ENCODE data around the gene FOXL3.
"Not testable (repeated sequence)": the region's sequence is repeated elsewhere in the genome, so short reads cannot be mapped to it uniquely, and the experiment has no call there.

The FOXL3 gene

DNA sequence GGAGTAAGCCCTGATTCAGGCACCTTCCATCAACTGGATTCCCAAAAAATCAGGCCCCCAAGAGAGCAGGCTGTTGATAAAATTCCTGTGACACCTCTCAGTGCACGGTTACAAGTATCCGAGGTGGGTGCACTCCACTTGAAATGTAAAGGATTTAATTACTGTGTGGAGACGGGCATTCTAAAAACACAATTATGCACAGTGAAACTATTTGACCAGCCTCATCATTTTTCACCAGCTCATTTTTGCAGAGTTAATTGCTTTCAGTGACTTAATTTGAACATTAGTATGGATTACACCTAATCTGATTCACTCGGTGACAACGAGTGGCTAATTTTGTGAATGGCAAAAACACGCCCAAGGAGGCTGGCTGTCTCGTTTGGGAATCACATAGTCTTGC lies 2.3 kb downstream of the FOXL3 start:
- DNase-seq, result no peak

DNA sequence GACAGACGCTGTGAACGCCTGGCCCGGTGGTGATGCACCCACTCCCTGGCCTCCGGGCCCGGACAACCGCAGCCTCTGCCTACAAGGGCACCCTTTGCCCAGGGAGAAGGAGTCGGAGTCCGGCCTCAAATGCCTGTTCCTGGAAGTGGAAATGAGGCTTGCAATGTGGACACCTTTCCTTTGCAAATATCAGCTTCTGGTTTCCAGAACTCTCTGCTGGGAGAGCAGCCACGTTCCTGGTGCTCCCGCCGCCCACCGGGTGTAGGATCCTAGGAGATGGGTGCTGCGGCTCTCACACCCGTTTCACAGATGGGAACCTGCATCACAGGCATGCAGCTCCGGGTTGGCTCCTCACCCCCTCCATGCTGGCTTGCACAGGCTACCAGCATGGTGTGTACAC lies 2.9 kb downstream of the FOXL3 start:
- no peak for DNase-seq

DNA sequence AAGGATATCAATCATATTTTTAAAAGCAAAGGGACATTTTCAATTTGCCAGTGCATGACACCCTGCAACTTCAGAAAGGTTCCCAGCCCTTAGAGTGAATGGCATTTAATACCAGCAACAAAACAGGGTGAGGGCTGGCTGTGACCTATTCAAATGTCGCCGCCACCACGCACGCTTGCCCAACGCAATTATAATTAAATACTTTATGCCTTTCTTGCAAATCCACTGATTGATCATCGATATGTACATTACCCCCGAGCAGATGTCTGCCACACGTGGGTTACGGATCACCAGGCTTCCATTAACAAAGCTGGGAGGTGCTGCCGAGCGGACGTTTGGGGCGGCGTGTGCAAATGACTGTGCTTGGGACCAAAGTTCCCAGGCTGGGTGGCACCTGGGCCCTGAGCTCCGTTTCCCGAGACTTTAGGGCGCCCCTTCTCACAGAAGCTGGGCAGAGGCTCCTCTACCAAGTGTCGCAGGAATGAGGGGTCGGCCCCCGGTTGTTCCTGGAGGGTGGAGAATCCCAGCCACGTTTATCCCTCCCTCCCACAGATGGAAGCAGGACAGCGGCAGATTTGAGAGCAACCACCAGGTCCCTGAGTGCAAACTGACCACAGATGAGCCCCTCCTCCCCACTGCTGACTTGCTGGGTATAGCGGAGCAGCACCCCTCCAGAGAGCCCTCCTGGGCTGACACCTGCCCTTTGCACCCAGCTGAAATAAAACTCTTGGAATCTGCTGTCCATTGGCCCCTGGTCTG lies 3.9 kb downstream of the FOXL3 start:
- DNase-seq, result no peak

DNA sequence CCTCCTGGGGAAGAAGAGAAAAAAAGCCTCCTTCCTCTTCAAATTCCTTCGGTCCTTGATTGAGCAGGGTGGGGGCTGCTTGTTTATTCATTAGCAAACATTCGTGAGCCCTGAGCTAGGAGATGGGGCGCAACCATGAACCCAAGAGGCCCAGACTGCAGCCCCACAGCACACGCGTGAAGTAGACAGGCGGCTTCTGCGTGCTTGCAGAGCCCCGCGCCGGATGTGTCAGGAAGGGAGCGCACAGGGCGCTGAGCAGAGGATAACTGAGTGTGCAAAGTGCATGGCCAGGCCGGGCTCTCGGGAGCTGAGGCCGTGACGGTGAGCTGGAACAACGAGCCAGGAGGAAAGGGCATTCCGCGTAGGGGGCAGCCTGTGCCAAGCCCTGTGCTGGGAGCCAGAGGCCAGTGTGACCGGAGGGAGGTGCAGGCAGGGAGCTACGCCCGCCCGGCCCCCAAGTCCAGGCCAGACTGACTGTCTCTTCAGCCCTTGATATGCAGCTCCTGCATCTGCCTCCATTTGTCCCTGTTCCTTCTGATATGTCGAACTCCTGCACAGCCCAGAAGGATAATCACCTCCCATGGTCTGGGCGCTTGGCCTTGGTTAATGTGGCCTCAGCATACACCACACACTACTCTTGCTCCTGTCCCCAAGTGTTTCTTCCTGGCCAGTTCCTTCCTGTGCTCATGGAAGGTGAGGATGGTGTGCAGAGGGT lies 4.6 kb downstream of the FOXL3 start:
- DNase-seq, result no peak

DNA sequence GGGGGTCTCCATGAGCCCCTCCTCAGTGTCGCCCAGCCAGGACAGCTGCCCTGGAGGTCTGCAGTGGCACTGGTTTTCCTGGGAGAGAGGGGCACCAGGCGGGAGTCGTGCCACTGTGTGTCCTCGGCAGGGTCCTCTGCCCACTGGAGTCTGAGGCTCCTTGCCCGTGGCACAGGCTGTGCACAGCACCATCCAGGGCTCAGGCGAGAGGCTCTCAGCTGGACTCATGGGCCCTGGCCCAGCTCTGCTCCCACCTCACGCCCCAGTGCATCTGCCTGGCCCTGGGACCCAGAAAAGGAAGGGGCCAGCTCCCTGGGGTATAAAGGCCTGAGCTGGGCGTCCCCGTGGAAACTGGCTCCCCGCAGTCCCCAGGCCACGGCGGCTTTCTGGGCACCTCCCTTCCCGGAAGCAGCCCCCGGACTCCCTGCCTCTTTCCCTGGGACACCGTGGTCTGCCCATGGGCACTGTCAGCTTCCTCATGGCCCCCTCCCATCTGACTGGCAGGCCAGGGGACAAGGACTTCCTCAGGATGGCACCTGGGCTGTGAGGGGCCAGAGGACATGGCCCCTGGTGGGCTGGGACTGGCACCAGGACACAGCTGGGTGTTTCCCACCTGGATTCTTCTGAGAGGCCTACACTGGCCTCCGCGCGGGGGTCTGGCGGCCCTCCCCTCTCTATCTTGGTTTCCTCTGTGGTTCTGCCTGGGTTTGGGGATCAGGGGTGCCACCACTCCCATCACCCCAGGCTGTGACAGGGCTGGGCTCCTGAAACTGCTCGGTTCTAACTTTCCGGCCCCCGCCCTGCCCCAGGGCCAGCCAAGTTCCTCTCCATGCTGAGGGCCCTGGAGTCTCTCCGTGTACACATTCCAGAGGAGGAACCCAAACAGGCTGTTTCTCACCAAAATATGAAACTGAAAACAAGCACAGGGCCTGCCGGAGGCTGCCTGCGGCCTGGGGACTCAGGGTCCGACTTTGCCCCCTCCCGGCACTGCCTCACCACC lies 5.5 kb downstream of the FOXL3 start:
- DNase-seq, result no peak

DNA sequence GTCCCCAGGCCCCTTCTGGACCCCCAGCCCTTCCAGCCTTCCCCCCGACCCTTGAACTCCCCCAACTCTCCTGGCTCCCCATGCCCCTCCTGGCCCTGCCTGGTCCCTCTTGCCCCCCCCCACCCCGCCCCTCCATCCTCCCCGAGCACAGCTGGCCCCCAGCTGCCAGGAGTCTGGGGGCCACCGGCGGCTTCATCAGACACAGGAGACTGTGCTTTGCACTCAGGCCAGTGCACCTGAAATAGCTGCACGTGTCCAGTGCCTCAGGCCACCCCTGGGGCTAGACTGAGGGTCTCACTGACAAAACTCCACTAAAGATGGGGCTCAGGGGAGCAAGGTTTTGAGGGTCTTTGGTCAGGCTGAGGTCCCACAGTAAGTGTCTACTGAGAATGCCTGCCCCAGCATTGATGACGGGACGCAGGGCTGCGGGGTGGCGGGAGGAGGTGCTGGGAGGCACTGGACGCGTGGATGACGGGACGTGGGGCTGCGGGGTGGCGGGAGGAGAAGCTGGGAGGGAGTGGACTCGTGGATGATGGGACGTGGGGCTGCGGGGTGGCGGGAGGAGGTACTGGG lies 6.5 kb downstream of the FOXL3 start:
- DNase-seq, result no peak

DNA sequence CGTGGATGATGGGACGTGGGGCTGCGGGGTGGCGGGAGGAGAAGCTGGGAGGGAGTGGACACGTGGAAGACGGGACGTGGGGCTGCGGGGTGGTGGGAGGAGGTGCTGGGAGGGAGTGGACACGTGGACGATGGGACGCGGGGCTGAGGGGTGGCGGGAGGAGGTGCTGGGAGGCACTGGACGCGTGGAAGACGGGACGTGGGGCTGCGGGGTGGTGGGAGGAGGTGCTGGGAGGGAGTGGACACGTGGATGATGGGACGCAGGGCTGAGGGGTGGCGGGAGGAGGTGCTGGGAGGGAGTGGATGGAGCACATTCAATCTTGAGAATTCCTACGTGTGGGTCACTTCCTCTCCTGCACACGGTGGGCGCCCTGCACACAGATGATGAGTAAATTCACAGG lies 7.2 kb downstream of the FOXL3 start:
- DNase-seq, result not testable (repeated sequence)

DNA sequence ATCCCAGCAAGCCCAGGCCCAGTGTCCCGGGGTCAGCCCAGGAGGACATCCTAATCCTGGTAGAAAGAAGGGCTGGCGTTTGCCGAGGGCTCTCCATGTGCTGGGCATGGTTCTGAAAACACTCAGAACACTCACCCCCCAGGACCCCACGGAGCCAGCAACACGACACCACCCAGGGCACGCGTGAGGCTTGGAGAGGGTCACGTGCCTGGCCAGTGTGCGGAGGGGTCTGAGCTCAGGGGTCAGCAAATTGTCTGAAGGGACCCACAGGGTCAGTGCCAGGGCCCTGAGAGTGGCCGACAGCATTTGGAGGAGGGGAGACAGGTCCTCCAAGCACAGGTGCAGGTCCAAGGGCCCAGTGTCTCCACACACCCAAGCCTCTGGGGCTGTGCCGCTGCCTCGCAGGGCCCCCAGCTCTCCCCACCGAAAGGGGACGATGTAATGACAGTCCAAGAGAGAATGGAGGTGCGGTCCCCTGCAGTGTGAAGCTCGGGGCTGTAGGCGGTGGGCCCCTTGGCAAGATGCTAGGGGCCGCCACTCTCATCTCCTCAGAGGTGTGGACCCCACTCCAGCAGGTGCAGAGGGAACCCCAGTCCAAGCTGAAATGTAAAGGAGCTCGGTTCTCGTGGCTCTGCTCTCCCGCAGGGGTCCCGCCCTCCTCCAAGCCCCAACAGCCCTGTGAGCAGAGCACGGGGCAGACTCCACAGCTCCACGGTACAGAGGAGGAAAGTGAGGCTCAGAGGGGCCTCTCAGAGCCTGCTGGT lies 7.8 kb downstream of the FOXL3 start:
- no peak for DNase-seq

DNA sequence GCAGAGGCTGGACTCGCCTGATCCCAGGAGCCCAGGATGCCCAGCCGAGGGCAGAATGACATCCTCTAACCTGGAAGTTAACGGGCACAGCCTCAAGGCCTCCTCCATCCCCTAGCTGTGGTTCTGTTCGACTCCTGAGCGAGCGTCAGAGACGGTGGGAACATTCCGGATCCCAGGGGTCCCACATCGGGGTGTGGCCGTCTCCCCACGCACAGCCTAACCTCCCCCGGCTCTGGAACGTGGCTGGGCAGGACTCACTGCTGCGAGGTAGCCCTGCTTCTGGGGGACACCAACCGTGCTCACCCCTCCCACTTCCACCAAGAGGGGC lies 8.4 kb downstream of the FOXL3 start:
- no peak for DNase-seq

DNA sequence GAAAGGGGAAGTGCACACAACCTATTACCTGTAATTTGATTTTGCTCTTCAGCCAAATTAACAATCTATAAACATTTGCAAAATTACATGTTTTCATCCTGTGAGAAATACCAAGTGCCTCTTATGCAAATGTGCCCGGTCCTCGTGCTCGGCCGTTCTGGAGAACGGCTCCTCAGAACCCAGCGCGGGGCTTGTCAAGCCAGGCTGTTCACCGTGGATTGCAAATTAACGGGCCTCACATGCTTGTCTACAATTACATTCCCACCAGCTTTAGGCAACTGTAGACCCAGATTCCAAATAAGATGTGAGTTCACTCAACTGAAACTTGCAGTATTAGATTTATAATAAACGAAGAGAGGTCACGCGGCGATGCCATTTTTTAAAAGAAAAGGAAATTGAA lies 8.8 kb downstream of the FOXL3 start:
- no peak for DNase-seq

DNA sequence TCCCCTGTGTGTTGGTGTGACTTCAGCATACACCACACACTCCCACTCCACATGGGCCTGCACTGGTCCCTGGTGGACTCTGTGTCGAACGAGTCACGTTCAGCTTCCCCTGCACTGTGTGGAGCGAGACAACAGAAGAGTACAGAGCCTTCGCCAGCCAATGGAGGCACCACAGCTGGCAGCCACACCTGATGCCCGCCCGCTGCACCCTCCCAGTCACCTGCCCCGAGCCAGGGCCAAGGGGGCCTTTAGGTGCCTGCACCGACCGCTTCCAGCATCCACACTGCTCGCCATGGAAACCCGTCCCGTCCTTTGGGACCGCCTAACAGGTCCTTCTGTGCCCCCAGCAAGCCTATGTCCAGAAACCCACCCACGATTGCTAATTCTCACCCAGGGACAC lies 9.2 kb downstream of the FOXL3 start:
- DNase-seq, result no peak

DNA sequence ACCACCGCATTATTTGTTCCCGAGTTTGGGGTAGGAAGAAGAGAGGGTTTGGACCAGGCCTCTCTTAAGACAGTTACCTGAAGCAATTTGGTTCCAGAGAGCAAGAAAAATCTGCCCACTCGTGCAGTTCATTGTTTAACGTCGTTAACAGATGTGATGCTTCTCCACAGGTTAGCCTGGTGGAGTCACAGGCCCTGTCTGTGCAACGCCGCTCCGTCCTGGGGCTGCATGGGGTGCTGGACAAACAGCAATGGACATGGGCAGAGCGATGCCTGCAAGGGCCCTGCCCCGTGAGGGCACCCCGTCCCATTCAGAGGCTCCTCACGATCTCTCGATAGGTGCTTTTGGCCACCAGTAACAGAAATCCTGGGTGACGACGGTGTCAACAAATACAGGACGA lies 9.7 kb downstream of the FOXL3 start:
- no peak for DNase-seq

DNA sequence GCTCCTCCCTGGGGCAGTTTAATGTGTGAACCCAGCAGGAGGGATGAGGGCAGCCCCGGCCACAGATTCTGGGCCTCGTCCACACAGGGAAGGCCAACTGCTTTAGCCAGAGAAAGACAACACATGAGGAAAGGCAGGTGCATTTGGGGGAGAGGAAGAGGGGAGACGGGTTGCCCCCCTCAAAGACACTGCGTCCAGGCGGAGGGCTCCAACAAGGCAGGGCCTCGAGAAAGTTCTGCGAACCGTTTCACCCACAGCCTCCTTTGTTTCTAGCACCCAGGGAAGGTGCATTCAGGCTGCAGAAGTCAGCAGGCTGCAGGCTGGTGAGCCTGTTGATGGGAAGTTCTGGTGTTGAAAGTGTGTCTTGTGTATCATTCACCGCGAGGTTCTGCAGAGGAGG lies 10.1 kb downstream of the FOXL3 start:
- DNase-seq, result no peak

DNA sequence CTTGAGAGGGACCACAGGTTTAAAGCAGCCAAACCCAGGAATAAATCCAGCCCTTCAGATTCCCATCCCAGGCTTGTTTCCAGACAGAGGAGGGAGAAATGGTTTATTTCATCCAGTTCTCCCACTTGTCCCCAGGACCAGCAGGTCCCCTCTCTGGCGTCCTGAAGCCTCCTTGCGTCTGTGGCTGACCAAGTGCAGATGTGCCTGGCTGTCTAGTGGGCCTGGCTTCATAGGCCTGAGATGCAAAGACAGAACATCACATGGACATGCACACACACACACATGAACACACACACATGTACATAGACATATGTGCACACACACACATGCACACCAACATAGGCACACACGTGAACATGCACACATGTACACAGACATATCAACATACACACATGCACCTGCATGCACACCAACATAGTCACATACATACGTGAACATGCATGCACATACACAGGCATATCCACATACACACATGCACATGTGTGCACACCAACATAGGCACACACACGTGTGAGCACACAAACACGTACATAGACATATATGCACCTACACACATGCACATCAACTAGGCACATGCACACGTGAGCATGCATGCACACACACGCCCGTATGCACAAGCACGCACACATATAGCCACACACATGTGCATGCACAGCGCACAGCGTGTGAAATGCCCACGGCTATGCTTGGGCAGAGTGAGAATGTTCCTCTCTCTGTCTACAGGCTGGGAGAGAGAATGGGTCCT lies 10.7 kb downstream of the FOXL3 start:
- no peak for DNase-seq

DNA sequence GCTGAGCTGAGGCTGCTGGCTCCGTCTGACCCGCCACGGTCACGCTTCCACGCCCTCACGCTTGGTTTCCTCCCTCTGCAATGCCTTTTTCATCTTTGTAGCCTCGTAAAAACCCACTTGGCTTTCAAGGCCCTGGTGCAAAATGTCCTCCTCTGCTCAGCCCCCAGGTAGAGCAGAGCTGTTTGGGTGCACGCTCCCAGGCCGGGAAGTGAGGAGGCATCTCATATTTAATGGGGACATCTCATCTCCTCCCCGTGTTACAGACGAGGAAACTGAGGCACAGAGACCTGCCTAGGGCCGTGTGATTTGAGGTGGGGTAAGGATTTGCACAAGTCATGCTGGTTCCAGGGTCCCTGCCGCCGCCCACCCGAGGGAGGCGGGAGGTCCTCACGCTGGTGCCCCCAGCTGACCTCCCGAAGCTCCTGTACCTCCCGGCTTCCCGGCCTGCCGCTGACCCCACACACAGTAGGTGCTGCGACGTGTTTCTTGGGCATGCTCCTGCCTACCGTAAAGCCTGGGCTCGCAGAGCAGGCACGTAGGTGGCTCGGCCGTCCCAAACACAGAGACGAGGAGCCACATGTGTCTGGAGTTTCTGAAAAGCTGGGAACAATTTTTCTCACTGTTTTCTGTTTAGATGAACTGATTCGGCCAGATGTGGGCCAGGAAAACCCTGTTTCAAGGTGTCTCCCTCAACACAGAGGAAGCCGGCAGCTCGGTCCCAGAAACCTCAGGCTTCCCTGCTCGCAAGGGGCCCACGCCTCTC lies 11.5 kb downstream of the FOXL3 start:
- no peak for DNase-seq

DNA sequence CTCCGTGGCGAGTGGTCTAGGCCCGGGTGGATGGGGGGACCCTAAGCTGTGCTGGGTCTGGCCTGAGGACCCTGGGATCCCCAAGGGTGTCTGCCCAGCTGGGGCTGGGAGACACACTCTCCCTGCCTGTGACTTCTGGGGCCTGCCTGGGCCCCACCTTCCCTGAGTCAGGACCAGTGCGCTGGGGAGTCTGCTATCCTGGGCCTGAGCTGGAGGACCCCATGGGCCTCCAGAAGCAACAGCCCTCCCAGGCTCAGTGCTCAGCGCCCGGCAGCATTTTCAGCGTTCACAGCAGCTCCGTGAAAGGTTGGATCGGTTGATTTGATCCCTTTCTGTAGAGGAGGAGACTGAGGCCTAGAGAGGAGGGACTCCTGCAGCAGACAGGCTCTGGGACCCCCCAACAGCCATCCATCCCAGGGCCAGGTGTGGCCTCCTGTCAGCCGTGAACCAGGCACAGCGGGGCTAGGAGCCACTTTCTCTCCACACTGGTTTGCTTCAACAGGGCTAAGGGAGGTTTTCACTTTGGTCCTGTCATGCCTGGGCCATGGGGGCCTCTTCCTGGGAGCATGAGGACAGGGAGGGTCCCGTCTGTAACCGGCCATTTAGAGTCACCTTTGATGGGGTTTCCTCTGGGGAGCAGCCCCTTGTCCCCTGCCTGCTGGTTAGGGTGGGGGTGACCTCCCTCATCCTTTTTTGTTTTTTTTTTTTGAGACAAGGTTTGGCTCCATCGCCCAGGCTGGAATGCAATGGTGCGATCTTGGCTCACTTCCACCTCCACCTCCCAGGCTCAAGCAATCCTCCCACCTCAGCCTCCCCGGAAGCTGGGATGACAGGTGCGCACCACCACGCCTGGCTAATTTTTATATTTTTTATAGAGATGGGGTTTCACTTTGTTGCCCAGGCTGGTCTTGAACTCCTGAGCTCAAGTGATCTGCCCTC lies 12.4 kb downstream of the FOXL3 start:
- no peak for DNase-seq

DNA sequence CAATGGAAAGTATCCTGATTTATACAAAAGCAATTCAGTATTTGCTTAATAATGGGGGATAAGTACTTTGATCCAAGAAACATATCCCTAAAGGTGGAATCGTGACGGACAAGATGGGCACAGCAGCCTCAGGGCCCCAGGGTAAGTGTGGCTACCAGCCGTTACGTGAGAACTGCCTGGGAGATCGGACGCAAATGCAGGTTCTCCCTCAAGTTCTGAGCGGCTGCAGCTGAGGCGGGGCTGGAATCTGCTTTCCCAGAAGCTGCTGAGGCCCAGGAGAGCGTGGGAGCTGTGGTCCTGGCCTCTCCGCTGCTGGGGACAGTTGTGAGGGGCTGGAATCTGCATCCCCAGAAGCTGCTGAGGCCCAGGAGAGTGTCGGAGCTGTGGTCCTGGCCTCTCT lies 13.5 kb downstream of the FOXL3 start:
- DNase-seq, result no peak

DNA sequence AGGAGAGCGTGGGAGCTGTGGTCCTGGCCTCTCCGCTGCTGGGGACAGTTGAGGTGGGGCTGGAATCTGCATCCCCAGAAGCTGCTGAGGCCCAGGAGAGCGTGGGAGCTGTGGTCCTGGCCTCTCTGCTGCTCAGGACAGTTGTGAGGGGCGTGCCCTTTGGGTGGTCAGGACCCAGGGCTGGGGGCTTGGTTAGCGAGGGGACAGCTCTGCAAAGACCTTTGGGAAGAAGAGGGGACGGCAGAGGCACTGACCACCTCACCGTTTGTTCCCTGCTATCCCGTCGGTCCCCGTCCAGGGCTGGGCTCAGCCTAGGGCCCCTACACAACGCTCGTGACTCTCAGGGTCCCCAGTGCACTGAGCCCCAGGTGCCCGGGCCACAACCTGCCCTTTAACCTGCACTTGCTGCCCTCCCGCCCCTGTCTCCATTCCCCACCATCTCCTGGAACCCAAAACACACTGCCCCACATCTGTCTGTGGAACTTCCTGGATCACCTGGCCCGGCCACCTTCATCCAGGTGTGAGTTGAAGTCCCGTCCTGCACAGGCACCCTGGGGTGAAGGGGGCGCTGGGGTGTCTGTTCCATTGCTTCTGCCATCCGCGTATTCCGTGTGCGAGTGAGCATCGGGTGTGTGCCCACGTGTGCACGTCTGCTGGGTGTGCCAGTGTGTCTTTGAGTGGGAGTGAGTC lies 14.1 kb downstream of the FOXL3 start:
- DNase-seq, result no peak

Data from NCI-H2029 treated with DMSO at 0.1 percent for 48 hours (cell line).